ENCODE results near the gene CBX2. TPM values are rescaled to one million over a fixed set of nuclear protein-coding genes. Genes with fewer than 3 reads are reported as not detected.

The CBX2 gene
- total RNA-seq, 1 donor from 2014 or later = 7.6 TPM

DNA sequence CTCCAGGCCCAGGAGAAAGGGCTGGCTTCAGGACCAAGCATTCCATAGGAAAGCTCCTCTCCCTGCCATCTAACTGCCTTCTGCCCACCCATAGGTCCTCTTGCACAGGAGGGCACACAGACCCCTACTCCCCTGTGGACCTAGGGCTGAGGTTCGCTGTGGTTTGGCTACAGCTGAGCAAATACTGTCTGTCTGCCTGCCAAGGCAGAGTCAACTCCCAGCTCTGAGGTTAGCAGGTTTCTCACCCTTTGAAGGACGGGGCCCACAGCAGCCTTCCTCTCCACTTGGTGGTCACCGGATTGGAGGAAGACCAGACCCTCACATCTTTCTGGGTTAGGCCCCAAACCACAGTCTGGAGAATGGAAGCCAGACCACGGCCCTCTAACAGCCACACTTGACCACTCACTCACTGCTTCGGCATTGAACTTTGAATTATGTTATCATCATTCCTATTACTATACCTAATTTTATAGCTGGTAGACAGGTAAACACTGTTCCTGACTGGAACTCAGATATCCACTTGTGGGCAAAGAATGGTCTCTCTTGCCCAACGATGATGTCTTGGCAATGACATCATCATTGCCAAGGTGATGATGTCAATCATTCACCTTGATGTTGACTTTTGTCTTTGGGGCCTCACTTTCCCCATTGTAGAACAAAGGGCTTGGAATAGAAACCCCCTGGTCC is 47.1 kb downstream of the CBX2 start:
- intact Hi-C loops (cut with micrococcal nuclease) = no loop called here

DNA sequence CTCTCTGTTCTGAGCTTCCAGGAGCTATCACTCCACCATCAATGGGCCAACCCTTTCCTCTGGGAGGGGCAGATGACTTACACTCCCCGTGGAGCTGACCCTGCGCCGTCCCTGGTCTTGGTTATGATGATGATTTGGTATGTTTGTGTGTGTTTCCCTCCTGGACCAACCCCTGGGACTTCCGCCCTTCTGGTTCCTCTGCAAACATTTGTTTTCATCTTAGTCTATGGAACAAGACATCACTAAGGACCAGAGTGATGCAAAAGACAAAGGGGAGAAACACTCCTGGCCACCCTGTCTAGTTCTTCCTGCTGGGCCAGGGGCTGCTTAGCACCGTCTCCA is 47.6 kb downstream of the CBX2 start:
- intact Hi-C loops (cut with micrococcal nuclease) = no loop called here

DNA sequence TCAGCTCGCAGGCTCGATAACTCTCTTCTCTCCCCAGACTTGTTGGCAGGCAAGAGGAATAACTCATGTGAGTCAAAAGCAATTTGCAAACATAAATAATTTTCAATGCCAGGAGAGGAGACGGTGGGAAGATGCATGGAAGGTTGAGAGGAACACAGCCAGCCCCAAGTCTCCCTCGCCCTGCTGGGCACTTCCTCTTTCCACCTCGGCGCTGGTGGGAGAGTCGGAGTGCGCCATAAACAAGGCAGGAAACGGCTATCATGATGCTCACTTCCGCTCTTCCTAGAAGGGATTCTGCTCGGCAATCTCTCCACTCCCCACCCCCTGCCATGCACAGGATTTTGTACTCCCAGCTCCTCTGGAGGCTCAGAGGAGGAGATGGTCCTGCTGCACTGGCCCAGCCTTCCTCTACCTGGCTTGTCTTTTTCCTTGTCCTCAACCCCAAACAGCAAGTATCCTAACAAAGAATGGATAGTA is 48.3 kb downstream of the CBX2 start:
- intact Hi-C loops (cut with micrococcal nuclease) = no loop called here

DNA sequence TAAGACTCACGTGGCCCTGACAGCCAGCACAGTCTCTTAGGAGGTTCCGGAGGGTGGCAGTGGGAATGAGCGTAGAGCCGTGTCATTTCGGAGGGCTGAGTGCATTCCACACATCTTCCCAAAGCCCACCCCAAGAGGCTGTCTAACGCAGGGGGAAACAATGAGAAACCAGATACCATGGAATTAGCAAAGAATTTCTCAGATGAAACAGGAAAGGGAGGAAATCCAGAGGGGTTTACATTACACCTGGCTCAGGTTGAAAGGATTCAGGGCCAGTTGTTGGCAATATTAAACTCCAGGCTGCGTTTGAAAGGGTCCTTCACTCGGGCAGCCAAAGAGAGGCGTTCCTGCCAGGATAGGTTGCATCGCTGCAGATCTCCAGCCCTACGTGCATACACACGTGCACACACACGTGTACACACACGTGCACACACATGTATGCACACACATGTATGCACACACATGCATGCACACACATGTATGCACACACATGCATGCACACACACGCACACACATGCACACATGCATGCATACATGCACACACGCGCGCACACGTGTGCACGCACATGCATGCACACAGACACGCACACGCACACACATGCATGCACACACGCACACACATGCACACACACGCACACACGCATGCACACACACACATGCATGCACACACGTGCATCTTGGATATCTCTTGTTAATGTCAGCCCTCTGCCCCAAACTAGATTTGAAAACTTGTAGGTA is 49.1 kb downstream of the CBX2 start:
- intact Hi-C loops (cut with micrococcal nuclease) = no loop called here

DNA sequence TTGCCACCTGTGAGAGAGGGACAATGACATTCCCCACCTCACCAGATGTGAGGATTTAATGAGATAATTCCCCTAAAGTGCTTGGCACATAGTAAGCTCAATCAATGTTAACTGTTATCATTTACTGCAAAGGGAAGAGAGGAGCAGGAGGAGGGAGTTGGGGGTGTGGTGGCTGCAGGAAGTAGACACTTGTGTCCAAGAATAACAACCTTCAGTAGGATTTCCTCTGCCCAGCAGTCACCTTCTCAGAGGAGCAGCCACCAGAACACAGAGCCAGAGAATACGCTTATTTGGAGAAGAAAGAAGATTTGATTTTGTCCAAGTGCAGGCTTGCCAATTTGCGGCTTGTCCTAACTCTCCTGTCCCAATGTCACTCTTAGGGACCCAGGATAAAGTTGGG is 51.1 kb downstream of the CBX2 start:
- intact Hi-C loops (cut with micrococcal nuclease) = no loop called here

DNA sequence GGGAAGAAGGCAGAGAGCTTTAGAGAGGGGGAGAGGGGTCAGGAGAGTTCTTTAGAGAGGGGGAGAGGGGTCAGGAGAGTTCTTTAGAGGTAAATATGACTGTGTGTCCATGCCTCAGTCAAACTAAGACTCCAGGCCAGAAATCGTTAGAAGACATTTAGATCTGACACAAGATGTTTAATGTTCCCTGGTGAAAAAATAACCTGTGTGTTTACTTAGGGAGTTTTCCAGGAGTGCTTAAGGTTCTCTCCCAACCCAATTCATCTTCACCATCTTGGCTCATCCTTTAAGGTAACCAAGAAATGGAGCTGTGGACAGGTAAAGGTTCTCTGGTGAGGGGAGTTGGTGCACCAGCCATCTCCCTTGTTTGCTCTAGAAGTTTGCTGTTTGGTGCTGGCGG is 51.5 kb downstream of the CBX2 start:
- intact Hi-C loops (cut with micrococcal nuclease) = no loop called here

DNA sequence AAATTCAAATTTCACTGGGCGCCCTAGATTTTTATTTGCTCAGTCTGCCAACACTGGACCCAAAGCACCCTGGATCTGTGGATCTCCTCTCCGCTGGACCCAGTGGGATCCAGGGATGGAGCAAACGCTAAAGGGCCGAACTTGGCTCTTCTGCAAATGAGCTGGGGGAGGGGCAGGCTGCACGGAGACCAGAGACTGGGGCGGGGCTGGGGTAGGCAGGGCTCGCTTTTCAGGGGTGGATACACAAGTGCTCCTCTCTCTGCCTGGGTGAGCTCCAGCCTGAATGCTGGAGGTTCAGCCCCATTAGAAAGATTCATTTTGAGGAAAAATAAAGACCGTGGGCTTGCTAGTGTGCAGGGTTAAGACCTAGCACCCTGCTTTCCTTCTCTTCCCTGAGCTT is 52.4 kb downstream of the CBX2 start:
- intact Hi-C loops (cut with micrococcal nuclease) = no loop called here

DNA sequence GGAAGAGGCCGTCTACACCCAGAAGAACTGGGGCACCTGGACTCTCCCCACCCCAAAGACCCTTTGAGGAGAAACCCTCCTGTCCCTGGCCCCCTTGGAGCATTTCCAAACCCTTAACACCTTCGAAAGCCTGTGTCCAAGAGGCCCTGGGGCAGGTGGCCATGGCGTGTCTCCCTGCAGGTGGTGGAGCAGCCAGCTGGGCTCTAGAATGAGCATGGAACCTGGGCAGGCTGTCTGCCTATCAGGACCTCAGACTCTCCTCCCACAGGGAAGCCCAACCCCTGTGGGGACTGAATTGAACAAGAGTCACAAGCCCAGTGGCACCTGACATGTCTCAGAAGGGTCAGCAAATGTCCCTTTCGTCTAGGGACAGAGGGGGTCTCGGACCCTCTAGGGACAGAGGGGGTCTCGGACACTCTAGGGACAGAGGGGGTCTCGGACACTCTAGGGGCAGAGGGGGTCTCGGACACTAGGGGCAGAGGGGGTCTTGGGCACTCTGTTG is 52.9 kb downstream of the CBX2 start:
- intact Hi-C loops (cut with micrococcal nuclease) = no loop called here

DNA sequence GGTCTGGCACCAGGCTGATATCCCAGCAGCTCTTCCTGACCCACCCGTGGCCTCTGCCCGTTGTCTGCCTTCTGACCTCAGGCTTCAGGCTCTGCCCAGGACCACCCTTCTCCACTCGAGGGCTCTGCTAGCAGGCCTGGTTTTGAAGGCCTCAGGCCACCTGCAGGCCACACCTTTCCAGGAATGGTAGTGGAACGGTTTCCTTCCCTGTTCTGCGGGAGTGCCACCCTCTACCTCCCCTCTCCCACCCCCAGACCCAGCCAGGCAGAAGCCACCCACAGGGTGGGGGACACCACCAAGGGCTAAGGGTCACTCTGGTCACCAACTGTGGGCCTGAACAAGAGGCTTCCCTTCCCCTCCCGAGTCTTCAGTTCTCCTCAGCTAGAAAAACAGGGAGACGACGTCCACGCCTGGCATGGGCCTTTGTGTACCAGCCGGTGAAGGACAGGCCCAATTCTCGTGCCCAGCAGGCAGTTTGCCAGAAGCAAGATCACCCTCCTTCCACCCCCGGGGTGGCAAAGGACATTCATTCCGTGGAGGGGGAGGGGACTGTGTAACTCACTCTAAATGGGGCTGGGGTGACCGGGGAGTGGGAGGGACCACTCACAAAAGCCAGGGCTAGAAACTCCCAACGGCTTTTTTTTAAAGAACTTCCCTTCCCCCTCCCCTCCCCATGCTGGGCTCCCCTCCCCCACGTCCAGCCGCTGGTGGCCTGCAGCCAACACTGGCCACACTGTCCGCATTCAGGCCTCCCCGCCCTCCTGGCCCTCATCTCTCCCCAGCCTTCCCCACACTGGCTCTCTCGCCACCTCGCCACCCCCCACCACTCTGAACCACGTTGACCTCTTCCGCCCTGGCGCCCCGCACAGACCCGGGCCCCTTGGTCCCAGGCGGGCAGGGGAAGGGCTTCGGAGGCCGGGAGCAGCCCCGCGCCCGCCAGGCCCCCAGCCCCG is 53.6 kb downstream of the CBX2 start:
- intact Hi-C loops (cut with micrococcal nuclease) = no loop called here

DNA sequence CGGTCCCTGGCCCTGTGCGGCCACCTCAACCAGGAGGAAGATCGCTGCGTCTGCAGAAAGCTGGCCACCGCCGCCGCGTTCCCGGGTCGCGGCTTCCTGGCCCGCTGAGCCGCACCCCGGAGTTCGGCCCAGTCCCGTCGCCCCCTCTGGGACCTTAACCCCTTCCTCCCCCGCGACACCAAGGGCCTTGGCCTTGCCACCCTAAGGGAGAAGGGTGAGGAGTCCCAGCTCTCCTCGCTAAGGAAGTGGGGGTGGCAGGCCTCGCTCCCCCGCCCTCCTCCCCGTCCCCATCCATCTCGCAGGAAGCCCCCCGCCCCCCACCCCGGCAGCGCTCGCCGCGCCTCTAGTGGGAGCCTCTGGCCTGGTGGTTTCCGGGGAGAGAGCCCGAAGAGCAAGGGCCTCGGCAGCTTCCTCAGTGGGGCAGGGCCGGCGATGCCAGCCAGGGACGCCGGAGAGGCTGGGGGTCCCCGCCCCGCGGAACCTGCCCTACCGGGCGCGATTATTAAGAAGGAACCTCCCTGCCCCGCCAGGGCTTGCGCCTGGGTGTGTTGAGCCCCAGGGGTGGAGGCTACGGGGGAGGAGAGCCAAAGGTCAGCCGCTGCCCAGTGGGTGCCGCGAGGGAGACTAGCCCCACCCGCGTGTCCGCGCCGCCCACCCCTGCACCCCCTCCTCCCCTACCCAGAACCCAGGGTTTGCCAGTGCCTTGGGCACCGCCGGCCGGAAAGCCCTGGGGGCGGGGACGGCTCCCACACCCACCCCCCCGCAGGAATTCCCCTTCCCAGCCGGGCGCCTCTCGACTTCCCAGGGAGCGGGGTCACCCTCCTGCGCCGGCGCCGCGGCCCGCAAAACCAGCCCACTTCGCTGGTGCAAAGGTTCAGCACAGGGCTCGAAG is 54.5 kb downstream of the CBX2 start:
- intact Hi-C loops (cut with micrococcal nuclease) = no loop called here

DNA sequence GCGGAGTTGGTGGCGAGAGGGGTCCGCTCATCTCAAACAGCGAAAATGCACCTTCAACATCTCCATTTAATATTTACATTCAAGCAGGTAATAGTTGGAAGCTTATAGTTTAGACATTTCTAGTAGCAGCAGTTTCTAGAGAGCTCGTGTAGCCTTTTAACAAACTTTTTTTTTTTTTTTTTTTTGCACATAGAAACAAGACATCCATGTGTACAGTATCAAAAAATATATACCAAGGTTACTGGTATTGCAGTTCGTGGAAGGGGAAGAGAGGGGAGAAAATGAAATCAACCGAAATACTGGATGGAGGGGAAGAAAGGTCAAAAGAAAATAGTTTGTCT is 55.1 kb downstream of the CBX2 start:
- intact Hi-C loops (cut with micrococcal nuclease) = no loop called here

DNA sequence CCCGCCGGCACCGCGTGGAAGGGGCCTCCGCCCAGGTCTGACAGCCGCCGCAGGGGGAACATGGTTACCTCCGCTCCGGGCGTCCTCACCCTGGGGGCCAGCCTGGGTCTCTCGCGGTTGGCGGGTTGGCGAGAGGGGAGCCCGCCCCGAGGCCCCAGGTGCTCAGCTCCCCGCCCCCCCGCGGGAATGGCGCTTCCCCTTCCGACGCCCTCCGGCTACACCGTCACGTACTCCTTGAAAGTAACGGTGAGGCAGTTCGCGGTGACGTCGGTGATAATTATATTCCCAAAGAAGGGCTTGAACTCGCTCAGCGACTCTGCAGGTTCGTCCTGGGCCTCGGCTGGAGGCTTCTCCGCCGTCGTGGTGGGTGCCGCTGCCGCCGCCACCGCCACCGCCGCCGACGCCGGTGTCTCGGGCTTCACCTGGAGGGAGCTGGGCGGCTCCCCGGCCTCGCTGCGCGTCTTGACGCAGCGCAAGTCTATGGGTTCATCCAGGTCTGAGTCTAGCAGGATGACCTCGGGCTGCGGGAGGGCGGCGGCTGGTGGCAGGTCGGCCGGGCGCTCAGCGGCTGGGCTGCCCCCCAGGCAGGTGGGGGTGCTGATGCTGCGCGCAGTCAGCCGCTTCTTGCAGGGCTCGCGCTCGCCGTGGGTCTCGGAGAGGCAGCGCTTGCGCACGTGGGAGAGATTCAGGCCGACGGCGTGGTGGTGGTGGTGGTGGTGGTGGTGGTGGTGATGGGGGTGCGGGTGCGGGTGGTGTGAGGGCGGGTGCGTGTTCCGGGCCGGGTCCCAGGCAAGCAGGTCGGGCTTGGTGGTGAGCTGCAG is 56.0 kb downstream of the CBX2 start:
- intact Hi-C loops (cut with micrococcal nuclease) = no loop called here

DNA sequence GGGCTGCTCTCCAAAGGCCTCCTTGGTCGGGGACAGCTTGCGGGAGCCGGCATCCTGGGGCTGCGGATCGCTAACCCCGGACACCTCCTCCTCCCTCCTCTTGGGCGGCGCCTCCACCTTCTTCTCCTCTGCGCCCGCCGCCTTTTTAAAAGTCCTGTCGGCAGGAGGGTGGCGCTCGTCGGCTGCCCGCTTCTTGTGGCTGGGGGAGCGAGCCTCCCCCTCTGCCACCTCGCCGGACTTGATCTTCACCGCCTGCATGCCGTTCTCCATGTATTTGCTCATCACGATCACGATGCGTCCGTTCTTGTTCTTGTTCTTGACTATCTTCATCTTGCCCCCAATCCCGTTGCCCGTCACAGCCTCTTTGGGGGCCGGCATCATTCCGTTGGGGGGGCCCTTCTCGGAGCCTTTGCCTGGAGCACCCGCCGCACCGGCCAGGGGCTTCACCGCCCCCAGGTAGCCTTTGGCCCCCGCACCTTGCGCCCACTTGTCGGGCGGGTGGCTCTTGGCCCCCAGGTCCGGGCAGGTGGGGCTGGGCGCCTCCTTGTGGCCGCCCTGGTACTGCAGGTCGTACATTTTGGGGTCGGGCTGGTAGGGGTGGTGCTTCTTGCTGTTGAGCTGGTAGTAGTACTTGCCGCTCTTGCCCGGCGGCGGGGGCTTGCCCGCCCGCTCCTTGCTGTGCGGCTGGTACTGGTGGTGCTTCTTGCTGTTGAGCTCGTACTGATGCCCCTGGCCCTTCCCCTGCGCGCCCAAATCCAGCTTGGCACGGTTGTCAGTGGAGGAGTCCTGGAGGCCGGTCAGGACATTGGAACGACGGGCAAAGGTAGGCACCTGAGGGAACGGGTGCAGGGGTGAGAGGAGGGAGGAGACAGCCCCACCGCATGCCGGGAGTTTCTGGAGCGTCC is 56.9 kb downstream of the CBX2 start:
- intact Hi-C loops (cut with micrococcal nuclease) = no loop called here

DNA sequence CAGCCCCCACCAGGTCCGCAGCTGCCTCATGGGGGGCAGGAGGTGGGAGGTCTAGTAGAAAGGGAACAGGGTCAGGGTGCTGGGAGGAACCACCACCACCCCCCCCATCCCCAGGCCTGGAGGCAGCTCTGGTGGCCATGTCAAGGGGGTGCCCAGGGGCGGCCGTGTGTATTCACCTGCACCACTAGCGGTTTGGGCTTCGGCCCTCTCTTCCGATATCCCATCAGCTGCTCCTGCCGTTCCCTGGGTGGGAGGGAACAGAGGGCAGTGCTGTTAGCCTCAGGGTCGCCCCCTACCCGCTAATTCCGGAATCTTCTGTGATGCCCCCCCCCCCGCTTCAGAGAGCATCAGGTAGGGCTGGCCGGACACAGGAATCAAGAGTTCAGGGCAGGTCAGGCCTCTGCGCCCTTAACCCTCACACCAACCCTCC is 57.5 kb downstream of the CBX2 start:
- intact Hi-C loops (cut with micrococcal nuclease) = no loop called here

DNA sequence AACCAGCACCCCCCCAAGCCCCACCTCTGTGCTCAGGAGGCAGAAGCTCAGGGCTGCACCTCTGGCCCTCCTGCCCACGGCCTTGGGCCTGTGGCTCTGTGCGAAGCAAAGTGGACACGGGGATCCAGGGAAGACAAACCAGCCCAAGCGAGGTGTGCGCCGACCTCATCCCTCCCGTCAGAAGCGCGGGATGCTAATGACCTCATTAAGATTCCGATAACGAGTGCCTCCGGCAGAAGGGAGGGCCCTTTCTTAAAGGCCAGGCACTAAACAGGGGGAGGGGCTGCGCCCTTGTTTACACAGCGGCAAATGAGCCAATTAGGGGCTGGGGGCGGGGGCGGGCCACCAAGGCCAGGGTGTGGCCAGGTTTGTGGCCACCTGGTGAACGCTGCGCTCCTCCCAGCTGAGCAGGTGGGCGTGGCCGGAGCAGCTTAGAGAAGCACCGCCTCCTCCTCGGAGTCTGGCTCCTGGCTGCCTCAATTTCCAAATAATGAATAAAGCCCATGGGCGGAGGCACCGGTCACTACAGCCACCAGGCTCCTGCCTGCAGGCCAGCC is 58.1 kb downstream of the CBX2 start:
- intact Hi-C loops (cut with micrococcal nuclease) = no loop called here

DNA sequence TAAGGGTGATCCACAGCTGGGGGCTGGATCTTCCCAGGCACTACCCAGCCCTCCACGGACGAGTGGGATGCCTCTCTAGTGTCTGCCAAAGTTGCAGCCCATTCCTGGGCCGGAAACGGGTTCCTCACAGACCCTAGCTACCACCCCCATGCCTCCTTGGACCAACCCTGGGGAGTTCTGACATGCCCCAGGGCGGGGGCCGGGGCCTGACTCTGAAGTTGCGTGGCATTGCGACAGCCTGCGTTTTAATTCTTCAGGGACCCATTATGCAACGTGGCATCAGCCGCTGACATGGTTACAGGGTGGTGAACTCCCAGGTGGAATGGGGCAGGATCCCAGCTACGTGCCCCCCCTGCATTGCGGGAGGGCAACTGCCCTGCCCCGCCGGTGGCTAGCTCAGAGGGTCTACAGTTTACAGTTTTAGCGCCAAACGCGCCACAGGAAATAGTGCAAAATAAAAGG is 58.6 kb downstream of the CBX2 start:
- intact Hi-C loops (cut with micrococcal nuclease) = no loop called here

DNA sequence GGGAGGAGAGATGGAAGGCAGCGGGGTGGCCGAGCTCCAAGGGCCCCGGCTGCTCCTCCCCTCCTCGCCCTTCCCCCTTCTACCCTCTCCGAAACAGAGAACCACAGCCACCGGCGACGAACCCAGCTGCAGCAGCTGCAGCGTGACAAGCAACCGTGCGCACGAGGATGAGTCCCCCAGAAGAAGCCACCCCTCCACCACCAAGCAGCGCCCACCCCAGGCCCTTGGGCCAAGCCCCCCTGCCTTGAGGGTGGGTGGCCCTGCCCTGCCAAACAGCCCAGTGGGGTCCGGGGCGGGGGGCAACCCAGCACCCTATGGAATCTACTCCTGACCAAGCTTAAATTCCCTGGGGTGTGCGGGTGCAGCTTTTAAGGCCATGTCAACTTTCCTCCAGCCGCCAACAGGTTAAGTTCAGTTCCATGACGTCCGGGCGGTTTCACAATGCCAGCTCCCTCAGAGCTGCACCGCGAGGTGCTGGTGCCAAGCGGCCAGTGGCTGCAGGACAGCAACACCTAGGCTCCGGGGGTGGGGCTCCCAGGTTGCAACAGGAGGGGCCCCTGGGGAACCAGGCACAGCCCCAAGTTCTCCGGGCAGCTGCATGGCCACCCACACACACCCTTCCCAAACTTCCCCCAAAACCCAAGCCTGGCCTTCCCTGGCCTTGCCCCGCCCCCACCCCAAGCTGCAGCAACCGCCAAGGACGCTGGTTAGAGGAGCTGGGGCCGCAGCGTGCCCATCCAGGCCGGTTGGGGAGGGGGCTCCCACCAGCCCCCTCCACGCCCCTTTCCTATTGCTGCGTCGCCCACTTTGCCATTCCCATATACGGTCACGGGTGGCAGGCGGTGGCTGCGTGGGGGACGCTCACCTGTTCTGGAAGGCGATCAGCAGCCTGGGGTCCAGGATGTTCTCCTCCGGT is 59.3 kb downstream of the CBX2 start:
- intact Hi-C loops (cut with micrococcal nuclease) = no loop called here
